ENCODE results near the gene ZNF407.
A peak's percentile ranks its signal among the peaks of the same experiment; 100 is the strongest.

Gene ZNF407

GRCh38 chr18:74897971-74898657 lies 300.4 kb downstream of the ZNF407 start:
- DNase-seq, result peak in 2 of 4 experiments; percentile 37 to 40

- peak; percentile 69 to 90 (median 80) for DNase-seq
These were observed 301.3 kb downstream of the ZNF407 start for GRCh38 chr18:74898965-74899364.

- no peak for DNase-seq
These were observed 301.9 kb downstream of the ZNF407 start for GRCh38 chr18:74899554-74899953.

- peak; percentile 73 to 87 (median 82) for DNase-seq
These were observed 303.9 kb downstream of the ZNF407 start for GRCh38 chr18:74901362-74902146.

- no peak for DNase-seq
These were observed 304.4 kb downstream of the ZNF407 start for GRCh38 chr18:74902147-74902455.

- DNase-seq, result no peak
These were observed 307.6 kb downstream of the ZNF407 start for GRCh38 chr18:74905247-74905646.

- DNase-seq, result peak in 1 of 4 experiments; percentile 6
These were observed 308.5 kb downstream of the ZNF407 start for GRCh38 chr18:74906184-74906583.

GRCh38 chr18:74914052-74914591 lies 316.5 kb downstream of the ZNF407 start:
- DNase-seq, result no peak

- DNase-seq, result no peak
These were observed 317.0 kb downstream of the ZNF407 start for GRCh38 chr18:74914648-74915047.

GRCh38 chr18:74916773-74917393 lies 319.2 kb downstream of the ZNF407 start:
- peak in 3 of 4 experiments; percentile 7 to 43 (median 24) for DNase-seq

- DNase-seq, result no peak
These were observed 320.7 kb downstream of the ZNF407 start for GRCh38 chr18:74918276-74918790.

GRCh38 chr18:74921057-74921820 lies 323.6 kb downstream of the ZNF407 start:
- no peak for DNase-seq

- DNase-seq, result no peak
These were observed 328.4 kb downstream of the ZNF407 start for GRCh38 chr18:74926051-74926450.

- no peak for DNase-seq
These were observed 330.7 kb downstream of the ZNF407 start for GRCh38 chr18:74928194-74928968.

GRCh38 chr18:74929110-74929509 lies 331.4 kb downstream of the ZNF407 start:
- DNase-seq, result no peak

- DNase-seq, result no peak
These were observed 332.9 kb downstream of the ZNF407 start for GRCh38 chr18:74930616-74931015.

- DNase-seq, result no peak
These were observed 336.3 kb downstream of the ZNF407 start for GRCh38 chr18:74933930-74934329.

GRCh38 chr18:74935434-74935833 lies 337.8 kb downstream of the ZNF407 start:
- DNase-seq, result no peak

- no peak for DNase-seq
These were observed 338.7 kb downstream of the ZNF407 start for GRCh38 chr18:74936343-74936742.

GRCh38 chr18:74937291-74937690 lies 339.6 kb downstream of the ZNF407 start:
- no peak for DNase-seq

GRCh38 chr18:74940856-74941255 lies 343.2 kb downstream of the ZNF407 start:
- DNase-seq, result no peak

Data from suppressor macrophage (primary cell).